ENCODE measurements around the gene ENGASE.

Gene ENGASE

GRCh38 chr17:79114458-79115301, 40.1 kb downstream of the ENGASE start:
- H3K9me2 ChIP-seq (ENCODE audit: low read depth, low read length): no peaks in the 10 kb centered on the region
- H3K36me3 ChIP-seq (ENCODE audit: insufficient read depth, low read length): no peaks in the 10 kb centered on the region
- no peak overlapping the region for H3K27ac ChIP-seq (ENCODE audit: low read depth, low read length, poor library complexity, severe bottlenecking)
- H2AFZ ChIP-seq (ENCODE audit: low read length): no peak overlapping the region
- H3F3A ChIP-seq (ENCODE audit: insufficient read depth, low read length): no peaks in the 10 kb centered on the region
- no peak overlapping the region for H3K9ac ChIP-seq (ENCODE audit: low read length)
- H3K4me3 ChIP-seq (ENCODE audit: low read depth, low read length, poor library complexity, severe bottlenecking): no peak overlapping the region
- H3K4me1 ChIP-seq (ENCODE audit: insufficient read depth, low read length, severe bottlenecking): no peaks in the 10 kb centered on the region
- no peaks in the 10 kb centered on the region for H3K79me2 ChIP-seq (ENCODE audit: insufficient read depth, low read length)
- peaks cover 4% of the 10 kb centered on the region; the same call in 1 of the 2 replicates for H3K27me3 ChIP-seq (ENCODE audit: insufficient read depth, low read length)
- no peaks in the 10 kb centered on the region for H3K9me3 ChIP-seq (ENCODE audit: low read length)
- no peak overlapping the region for H3K4me2 ChIP-seq (ENCODE audit: low read length)
- TF ChIP-seq EZH2 (IDR thresholded peaks at IDR 0.05; ENCODE audit: borderline replicate concordance, low read length) (no peak), CTCF (IDR thresholded peaks at IDR 0.05; ENCODE audit: low read length) (no peak)
- no peaks in the 10 kb centered on the region for H4K20me1 ChIP-seq (ENCODE audit: insufficient read depth, low read length)

- H3K4me2 ChIP-seq (ENCODE audit: low read length): no peak overlapping the region
- H3K4me1 ChIP-seq (ENCODE audit: insufficient read depth, low read length, severe bottlenecking): no peaks in the 10 kb centered on the region
- no peaks in the 10 kb centered on the region for H4K20me1 ChIP-seq (ENCODE audit: insufficient read depth, low read length)
- no peak overlapping the region for H3K9ac ChIP-seq (ENCODE audit: low read length)
- no peaks in the 10 kb centered on the region for H3K9me3 ChIP-seq (ENCODE audit: low read length)
- H3K27ac ChIP-seq (ENCODE audit: low read depth, low read length, poor library complexity, severe bottlenecking): no peak overlapping the region
- TF ChIP-seq CTCF (IDR thresholded peaks at IDR 0.05; ENCODE audit: low read length) (no peak), EZH2 (IDR thresholded peaks at IDR 0.05; ENCODE audit: borderline replicate concordance, low read length) (no peak)
- H3K9me2 ChIP-seq (ENCODE audit: low read depth, low read length): no peaks in the 10 kb centered on the region
- no peaks in the 10 kb centered on the region for H3F3A ChIP-seq (ENCODE audit: insufficient read depth, low read length)
- H3K36me3 ChIP-seq (ENCODE audit: insufficient read depth, low read length): no peaks in the 10 kb centered on the region
- H3K27me3 ChIP-seq (ENCODE audit: insufficient read depth, low read length): peaks cover 4% of the 10 kb centered on the region; the same call in 1 of the 2 replicates
- no peaks in the 10 kb centered on the region for H3K79me2 ChIP-seq (ENCODE audit: insufficient read depth, low read length)
- H3K4me3 ChIP-seq (ENCODE audit: low read depth, low read length, poor library complexity, severe bottlenecking): no peak overlapping the region
- H2AFZ ChIP-seq (ENCODE audit: low read length): no peak overlapping the region
Observed at GRCh38 chr17:79115487-79115886, 40.9 kb downstream of the ENGASE start.

- Histone ChIP-seq H3K36me3 (ENCODE audit: insufficient read depth, low read length) (no peaks in the 10 kb centered on the region), H3K9ac (ENCODE audit: low read length) (no peak overlapping the region), H2AFZ (ENCODE audit: low read length) (no peak overlapping the region), H3K27me3 (ENCODE audit: insufficient read depth, low read length) (peaks cover 4% of the 10 kb centered on the region; the same call in 1 of the 2 replicates), H3K79me2 (ENCODE audit: insufficient read depth, low read length) (no peaks in the 10 kb centered on the region), H3K27ac (ENCODE audit: low read depth, low read length, poor library complexity, severe bottlenecking) (no peak overlapping the region), H3K4me1 (ENCODE audit: insufficient read depth, low read length, severe bottlenecking) (no peaks in the 10 kb centered on the region), H3K4me3 (ENCODE audit: low read depth, low read length, poor library complexity, severe bottlenecking) (no peak overlapping the region), H4K20me1 (ENCODE audit: insufficient read depth, low read length) (no peaks in the 10 kb centered on the region), H3K9me2 (ENCODE audit: low read depth, low read length) (no peaks in the 10 kb centered on the region), H3K9me3 (ENCODE audit: low read length) (no peaks in the 10 kb centered on the region), H3F3A (ENCODE audit: insufficient read depth, low read length) (no peaks in the 10 kb centered on the region), H3K4me2 (ENCODE audit: low read length) (no peak overlapping the region)
- TF ChIP-seq EZH2 (IDR thresholded peaks at IDR 0.05; ENCODE audit: borderline replicate concordance, low read length): no peak
- peak; percentile 21 for TF ChIP-seq CTCF (IDR thresholded peaks at IDR 0.05; ENCODE audit: low read length)
Observed at GRCh38 chr17:79116575-79117368, 42.1 kb downstream of the ENGASE start.

All from OCI-LY1 (cell line).